ENCODE measurements around the gene ARRDC2. TPM values are rescaled to one million over a fixed set of nuclear protein-coding genes. Genes with fewer than 3 reads are reported as not detected.

The ARRDC2 gene
- total RNA-seq, 1 experiment from 2014 or later, result 18.8 TPM

- Mint-ChIP-seq H3K27ac (ENCODE audit: low read depth, unreplicated experiment) (no peak overlapping the region), H3K4me3 (ENCODE audit: unreplicated experiment) (no peak overlapping the region), H3K9me3 (ENCODE audit: unreplicated experiment) (no peaks in the 10 kb centered on the region), H3K36me3 (ENCODE audit: insufficient read depth, unreplicated experiment) (no peaks in the 10 kb centered on the region), H3K4me1 (ENCODE audit: insufficient read depth, unreplicated experiment) (peaks cover 6% of the 10 kb centered on the region), H3K27me3 (ENCODE audit: insufficient read depth, unreplicated experiment) (no peaks in the 10 kb centered on the region)
- CTCF ChIA-PET, result interaction anchor here (0.6 to 7.6 kb wide), 5 partner anchors 48 to 1496 kb away, joined by 3 to 103 read pairs (median 5); partner anchors contain the start of gene ARRDC2
- POLR2A ChIA-PET, result no interaction called here
- no peak for TF ChIP-seq CTCF (IDR thresholded peaks at IDR 0.05; ENCODE audit: unreplicated experiment)
- no peak for DNase-seq (ENCODE audit: unreplicated experiment)
- BruUV-seq (replicated peaks), result no TSS peak
- intact Hi-C loops (cut with micrococcal nuclease), result no loop called here
Observed at GRCh38 chr19:18055967-18056366, 48.0 kb downstream of the ARRDC2 start.

DNA sequence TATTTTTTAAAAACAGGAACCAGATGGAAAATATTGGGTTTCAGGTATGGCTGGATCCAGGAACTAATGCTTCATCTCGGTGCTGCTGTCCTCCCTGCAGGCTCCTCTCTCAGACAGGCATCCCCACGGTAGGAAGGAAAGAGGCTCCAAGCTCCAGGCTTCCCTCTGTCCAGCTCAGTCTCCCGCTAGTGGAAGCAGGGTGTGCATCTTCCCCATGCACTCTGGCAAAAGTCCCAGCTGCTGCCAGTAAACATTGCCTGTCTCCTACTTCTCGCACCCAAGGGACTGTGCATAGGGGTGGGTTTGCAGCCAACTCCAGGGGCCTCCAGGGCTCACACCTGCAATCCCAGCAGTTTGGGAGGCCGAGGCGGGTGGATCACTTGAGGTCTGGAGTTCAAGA lies 49.6 kb downstream of the ARRDC2 start:
- H3K4me1 Mint-ChIP-seq (ENCODE audit: insufficient read depth, unreplicated experiment), result peaks cover 5% of the 10 kb centered on the region
- peak overlapping the region; percentile 57 for H3K27ac Mint-ChIP-seq (ENCODE audit: low read depth, unreplicated experiment)
- POLR2A ChIA-PET, result interaction anchor here (0.7 to 1.3 kb wide), 2 partner anchors 35 to 724 kb away, joined by 3 read pairs; no protein-coding TSS in a partner anchor
- H3K4me3 Mint-ChIP-seq (ENCODE audit: unreplicated experiment), result no peak overlapping the region
- no peaks in the 10 kb centered on the region for H3K36me3 Mint-ChIP-seq (ENCODE audit: insufficient read depth, unreplicated experiment)
- H3K27me3 Mint-ChIP-seq (ENCODE audit: insufficient read depth, unreplicated experiment), result no peaks in the 10 kb centered on the region
- intact Hi-C loops (cut with micrococcal nuclease), result no loop called here
- no peak for DNase-seq (ENCODE audit: unreplicated experiment)
- no peak for TF ChIP-seq CTCF (IDR thresholded peaks at IDR 0.05; ENCODE audit: unreplicated experiment)
- no peaks in the 10 kb centered on the region for H3K9me3 Mint-ChIP-seq (ENCODE audit: unreplicated experiment)
- BruUV-seq (replicated peaks), result no TSS peak
- CTCF ChIA-PET, result interaction anchor here (0.6 to 7.6 kb wide), 18 partner anchors 8 to 535 kb away, joined by 3 to 103 read pairs (median 4); partner anchors contain the start of gene ARRDC2

DNA sequence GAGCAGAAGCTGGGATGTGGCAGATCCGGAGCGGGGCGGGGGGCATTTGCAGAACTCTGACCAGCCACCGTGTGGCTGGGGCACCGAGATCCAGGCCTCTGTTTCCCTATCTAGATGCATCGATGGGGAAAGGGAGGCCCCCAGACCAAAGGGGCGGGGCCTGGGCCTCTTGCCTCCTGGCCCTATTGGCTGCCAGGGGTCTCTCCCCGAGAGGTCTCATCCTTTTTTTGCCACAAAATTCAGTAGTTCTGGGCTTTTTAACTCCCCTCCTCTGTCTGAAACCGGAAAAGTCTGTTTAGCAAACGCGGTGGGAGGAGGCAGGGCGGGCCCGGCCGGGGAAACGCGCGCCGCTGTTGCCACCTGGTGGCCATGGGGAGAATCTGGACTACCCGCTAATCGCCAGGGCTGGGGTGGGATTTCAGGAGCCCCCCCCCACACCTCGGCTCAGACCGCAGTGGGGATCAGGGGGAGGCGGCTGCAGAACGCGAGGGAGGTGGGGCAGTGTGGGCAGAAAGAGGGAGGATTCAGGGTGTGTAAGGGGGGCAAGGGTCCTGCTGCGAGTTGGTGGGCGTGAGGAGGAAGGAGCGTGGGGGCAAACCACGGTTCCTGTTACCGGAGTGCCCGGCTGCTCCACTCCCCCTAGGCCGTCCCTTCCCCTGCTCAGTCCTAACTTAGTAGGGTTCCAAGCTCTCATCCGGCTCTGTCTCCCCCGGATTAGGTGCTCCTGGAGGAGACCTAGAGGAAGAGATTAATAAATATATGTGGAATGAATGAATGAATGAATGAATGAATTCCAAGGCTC lies 50.4 kb downstream of the ARRDC2 start:
- CTCF ChIA-PET, result interaction anchor here (0.6 to 7.6 kb wide), 27 partner anchors 9 to 535 kb away, joined by 3 to 103 read pairs (median 3); partner anchors contain the start of gene ARRDC2
- intact Hi-C loops (cut with micrococcal nuclease), result loop anchor here (1.0 to 2.0 kb wide), 2 partner anchors 51 to 120 kb away; no protein-coding TSS in a partner anchor
- H3K4me3 Mint-ChIP-seq (ENCODE audit: unreplicated experiment), result no peak overlapping the region

More for the DNA sequence above, 50.4 kb downstream of the ARRDC2 start:
- Mint-ChIP-seq H3K36me3 (ENCODE audit: insufficient read depth, unreplicated experiment) (no peaks in the 10 kb centered on the region), H3K9me3 (ENCODE audit: unreplicated experiment) (no peaks in the 10 kb centered on the region), H3K27me3 (ENCODE audit: insufficient read depth, unreplicated experiment) (no peaks in the 10 kb centered on the region), H3K27ac (ENCODE audit: low read depth, unreplicated experiment) (peak overlapping the region; percentile 57), H3K4me1 (ENCODE audit: insufficient read depth, unreplicated experiment) (peaks cover 5% of the 10 kb centered on the region)
- POLR2A ChIA-PET, result interaction anchor here (0.7 kb wide), 1 partner anchor 51 kb away, joined by 4 read pairs; the partner anchor contains the start of gene ARRDC2
- TF ChIP-seq CTCF (IDR thresholded peaks at IDR 0.05; ENCODE audit: unreplicated experiment), result peak; percentile 88
- peak; percentile 80 for DNase-seq (ENCODE audit: unreplicated experiment)
- no TSS peak for BruUV-seq (replicated peaks)

Data from MCF 10A (cell line).